ENCODE measurements around the gene CSNK1A1. TPM values are rescaled to one million over a fixed set of nuclear protein-coding genes. Genes with fewer than 3 reads are reported as not detected.

CSNK1A1 gene
- polyA plus RNA-seq, 1 experiment, result 171 TPM

GRCh38 chr5:149497357-149497756 is 53.9 kb downstream of the CSNK1A1 start:
- no peak overlapping the region for H3K4me3 ChIP-seq (ENCODE audit: low read depth, low read length)
- no peak for TF ChIP-seq CTCF (IDR thresholded peaks at IDR 0.05; ENCODE audit: insufficient read depth, low read depth, low read length)
- peaks cover 5% of the 10 kb centered on the region for H3K36me3 ChIP-seq (ENCODE audit: control insufficient read depth, insufficient read depth, low read length)
- H3K27me3 ChIP-seq (ENCODE audit: control insufficient read depth, insufficient read depth, low read length), result no peaks in the 10 kb centered on the region
- ChIA-PET POLR2A (interaction anchor here (0.6 kb wide), 1 partner anchor 13 kb away, joined by 3 read pairs; no protein-coding TSS in a partner anchor), CTCF (interaction anchor here (1.3 to 1.4 kb wide), 2 partner anchors 52 to 63 kb away, joined by 3 read pairs; no protein-coding TSS in a partner anchor)
- DNase-seq (ENCODE audit: low read depth), result peak; percentile 86

- TF ChIP-seq CTCF (IDR thresholded peaks at IDR 0.05; ENCODE audit: insufficient read depth, low read depth, low read length), result no peak
- Histone ChIP-seq H3K27me3 (ENCODE audit: control insufficient read depth, insufficient read depth, low read length) (no peaks in the 10 kb centered on the region), H3K36me3 (ENCODE audit: control insufficient read depth, insufficient read depth, low read length) (peaks cover 5% of the 10 kb centered on the region), H3K4me3 (ENCODE audit: low read depth, low read length) (no peak overlapping the region)
- ChIA-PET POLR2A (interaction anchor here (0.6 kb wide), 1 partner anchor 13 kb away, joined by 3 read pairs; no protein-coding TSS in a partner anchor), CTCF (interaction anchor here (1.3 to 1.4 kb wide), 2 partner anchors 52 to 63 kb away, joined by 3 read pairs; no protein-coding TSS in a partner anchor)
- DNase-seq (ENCODE audit: low read depth), result no peak
These were observed 54.3 kb downstream of the CSNK1A1 start for GRCh38 chr5:149496917-149497316.

- ChIA-PET CTCF (interaction anchor here (0.9 to 2.8 kb wide), 3 partner anchors 14 to 83 kb away, joined by 3 to 13 read pairs (median 3); no protein-coding TSS in a partner anchor), POLR2A (no interaction called here)
- Histone ChIP-seq H3K4me3 (ENCODE audit: low read depth, low read length) (no peak overlapping the region), H3K36me3 (ENCODE audit: control insufficient read depth, insufficient read depth, low read length) (peaks cover 5% of the 10 kb centered on the region), H3K27me3 (ENCODE audit: control insufficient read depth, insufficient read depth, low read length) (no peaks in the 10 kb centered on the region)
- TF ChIP-seq CTCF (IDR thresholded peaks at IDR 0.05; ENCODE audit: insufficient read depth, low read depth, low read length), result no peak
- no peak for DNase-seq (ENCODE audit: low read depth)
These were observed 55.1 kb downstream of the CSNK1A1 start for GRCh38 chr5:149496166-149496565.

GRCh38 chr5:149495673-149496072 is 55.6 kb downstream of the CSNK1A1 start:
- no peak overlapping the region for H3K4me3 ChIP-seq (ENCODE audit: low read depth, low read length)
- POLR2A ChIA-PET, result no interaction called here
- H3K27me3 ChIP-seq (ENCODE audit: control insufficient read depth, insufficient read depth, low read length), result no peaks in the 10 kb centered on the region
- TF ChIP-seq CTCF (IDR thresholded peaks at IDR 0.05; ENCODE audit: insufficient read depth, low read depth, low read length), result no peak
- H3K36me3 ChIP-seq (ENCODE audit: control insufficient read depth, insufficient read depth, low read length), result peaks cover 5% of the 10 kb centered on the region
- DNase-seq (ENCODE audit: low read depth), result no peak
- CTCF ChIA-PET, result interaction anchor here (0.9 to 2.8 kb wide), 3 partner anchors 15 to 83 kb away, joined by 3 to 13 read pairs (median 3); no protein-coding TSS in a partner anchor

GRCh38 chr5:149493316-149493715 is 57.9 kb downstream of the CSNK1A1 start:
- Histone ChIP-seq H3K27me3 (ENCODE audit: control insufficient read depth, insufficient read depth, low read length) (no peaks in the 10 kb centered on the region), H3K36me3 (ENCODE audit: control insufficient read depth, insufficient read depth, low read length) (peaks cover 1% of the 10 kb centered on the region; the same call in 1 of the 2 replicates), H3K4me3 (ENCODE audit: low read depth, low read length) (no peak overlapping the region)
- no peak for TF ChIP-seq CTCF (IDR thresholded peaks at IDR 0.05; ENCODE audit: insufficient read depth, low read depth, low read length)
- DNase-seq (ENCODE audit: low read depth), result no peak
- ChIA-PET POLR2A (no interaction called here), CTCF (interaction anchor here (1.2 kb wide), 1 partner anchor 70 kb away, joined by 4 read pairs; no protein-coding TSS in a partner anchor)
